MV-4-11 (cell line): ENCODE results near the gene EML4.
"Not testable (repeated sequence)": the region's sequence is repeated elsewhere in the genome, so short reads cannot be mapped to it uniquely, and the experiment has no call there.

Experiments
- DNase-seq: peaks from one replicate; lab custom pipeline; 2025; lab: John Stamatoyannopoulos, UW

Gene EML4

GRCh38 chr2:42310007-42310515, 140.9 kb downstream of the EML4 start:
- no peak for DNase-seq

- no peak for DNase-seq
These were observed 143.0 kb downstream of the EML4 start for GRCh38 chr2:42312106-42312505.

- DNase-seq, result peak; percentile 76
These were observed 145.8 kb downstream of the EML4 start for GRCh38 chr2:42314892-42315468.

GRCh38 chr2:42315844-42316470, 146.8 kb downstream of the EML4 start:
- DNase-seq, result no peak

- DNase-seq, result no peak
These were observed 147.8 kb downstream of the EML4 start for GRCh38 chr2:42316910-42317309.

- DNase-seq, result no peak
These were observed 148.3 kb downstream of the EML4 start for GRCh38 chr2:42317486-42317885.

GRCh38 chr2:42317945-42318344, 148.8 kb downstream of the EML4 start:
- DNase-seq, result no peak

- DNase-seq, result no peak
These were observed 150.1 kb downstream of the EML4 start for GRCh38 chr2:42319265-42319664.

- no peak for DNase-seq
These were observed 152.4 kb downstream of the EML4 start for GRCh38 chr2:42321452-42322064.

GRCh38 chr2:42324244-42324643, 155.1 kb downstream of the EML4 start:
- DNase-seq, result no peak

GRCh38 chr2:42324949-42325348, 155.8 kb downstream of the EML4 start:
- no peak for DNase-seq

- no peak for DNase-seq
These were observed 156.5 kb downstream of the EML4 start for GRCh38 chr2:42325609-42326008.

- DNase-seq, result no peak
These were observed 158.0 kb downstream of the EML4 start for GRCh38 chr2:42327125-42327524.

GRCh38 chr2:42328148-42328833, 159.1 kb downstream of the EML4 start:
- DNase-seq, result peak; percentile 51

- no peak for DNase-seq
These were observed 159.8 kb downstream of the EML4 start for GRCh38 chr2:42328923-42329322.

GRCh38 chr2:42329736-42330135, 160.6 kb downstream of the EML4 start:
- no peak for DNase-seq

GRCh38 chr2:42331569-42332284, 162.6 kb downstream of the EML4 start:
- DNase-seq, result no peak

- no peak for DNase-seq
These were observed 163.4 kb downstream of the EML4 start for GRCh38 chr2:42332575-42332974.

GRCh38 chr2:42333579-42333978, 164.4 kb downstream of the EML4 start:
- no peak for DNase-seq

- DNase-seq, result no peak
These were observed 165.1 kb downstream of the EML4 start for GRCh38 chr2:42334220-42334619.

- DNase-seq, result not testable (repeated sequence)
These were observed 165.7 kb downstream of the EML4 start for GRCh38 chr2:42334865-42335264.

GRCh38 chr2:42335514-42336104, 166.5 kb downstream of the EML4 start:
- no peak for DNase-seq
